NCI-H748 treated with DMSO at 0.1 percent for 48 hours (cell line): Measurements from ENCODE around the gene BBOF1.

Source experiments
- DNase-seq: peaks from one replicate; lab custom pipeline; 2025; lab: John Stamatoyannopoulos, UW

The BBOF1 gene

GRCh38 chr14:74029136-74029535 lies 10.0 kb downstream of the BBOF1 start:
- DNase-seq = no peak

GRCh38 chr14:74034572-74034971 lies 15.4 kb downstream of the BBOF1 start:
- DNase-seq = no peak

GRCh38 chr14:74035556-74035955 lies 16.4 kb downstream of the BBOF1 start:
- no peak for DNase-seq

DNA sequence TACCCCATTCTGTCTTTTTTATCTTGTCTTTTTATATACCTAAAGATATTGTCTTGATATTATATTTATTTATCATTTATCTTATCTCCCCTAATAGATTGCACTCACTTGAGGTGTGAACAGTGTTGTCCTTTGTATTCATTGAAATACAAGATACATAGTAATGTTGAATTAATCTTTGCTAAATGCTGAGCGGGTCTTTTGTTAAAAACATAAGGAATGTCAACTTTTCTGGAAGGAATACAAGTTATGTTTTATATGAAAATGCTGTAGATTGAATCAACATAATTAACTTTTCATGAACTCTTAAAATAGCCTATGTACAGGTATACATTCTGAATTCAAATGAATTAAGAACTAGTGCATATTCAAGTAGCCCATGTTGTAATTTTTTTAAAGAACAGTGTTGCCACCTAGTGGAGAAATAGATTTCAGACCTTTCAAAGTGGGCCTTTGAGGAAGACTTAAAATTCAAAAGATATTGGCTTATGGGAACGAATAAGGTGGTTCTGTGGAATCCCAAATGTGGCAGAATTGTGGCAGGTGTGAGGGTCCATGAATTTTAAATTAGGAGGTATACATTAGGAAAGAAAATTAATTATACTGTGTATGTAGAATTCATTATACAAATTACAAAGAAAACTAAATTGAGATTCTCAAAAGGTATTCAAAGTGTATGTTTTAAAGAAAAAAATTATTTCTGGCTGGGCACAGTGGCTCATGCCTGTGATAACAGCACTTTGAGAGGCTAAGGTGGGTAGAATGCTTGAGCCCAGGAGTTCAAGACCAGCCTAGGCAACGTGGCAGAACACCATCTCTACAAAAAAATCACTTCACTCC lies 19.1 kb downstream of the BBOF1 start:
- DNase-seq = peak; percentile 47

DNA sequence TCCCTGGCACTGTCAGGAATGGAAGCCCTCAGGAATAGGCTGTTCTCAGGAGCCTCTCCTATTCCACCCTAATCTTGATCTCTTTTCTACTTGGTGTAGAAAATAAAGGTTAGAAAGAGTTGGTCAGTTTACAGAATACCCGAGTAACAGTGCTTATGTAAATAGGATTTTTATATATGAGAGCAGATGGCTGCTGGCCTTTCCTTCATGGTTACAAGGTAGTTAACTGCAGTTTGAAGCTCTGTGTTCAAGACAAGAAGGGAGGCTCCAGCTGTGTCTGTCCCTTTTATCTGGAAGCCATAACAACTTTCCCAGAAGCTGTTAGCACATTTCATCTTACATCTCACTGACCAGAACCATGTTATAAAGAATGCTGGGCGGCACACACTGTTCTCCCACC lies 23.1 kb downstream of the BBOF1 start:
- DNase-seq = no peak

DNA sequence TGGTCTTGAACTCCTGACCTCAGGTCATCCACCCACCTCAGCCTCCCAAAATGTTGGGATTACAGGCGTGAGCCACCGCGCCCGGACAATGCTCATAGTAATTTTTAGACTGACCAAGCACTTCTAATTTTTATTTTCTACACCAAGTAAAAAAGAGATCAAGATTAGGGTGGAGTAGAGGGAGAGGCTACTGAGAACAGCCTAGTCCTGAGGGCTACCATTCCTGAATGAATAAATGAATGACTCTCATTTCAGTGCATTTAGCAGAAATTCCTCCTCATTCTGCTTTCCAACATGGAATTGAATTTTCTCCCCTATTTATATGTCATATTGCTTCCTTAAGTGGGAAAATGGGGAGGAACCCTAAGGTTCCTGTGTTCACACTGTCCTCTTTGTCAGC lies 26.4 kb downstream of the BBOF1 start:
- DNase-seq = no peak

DNA sequence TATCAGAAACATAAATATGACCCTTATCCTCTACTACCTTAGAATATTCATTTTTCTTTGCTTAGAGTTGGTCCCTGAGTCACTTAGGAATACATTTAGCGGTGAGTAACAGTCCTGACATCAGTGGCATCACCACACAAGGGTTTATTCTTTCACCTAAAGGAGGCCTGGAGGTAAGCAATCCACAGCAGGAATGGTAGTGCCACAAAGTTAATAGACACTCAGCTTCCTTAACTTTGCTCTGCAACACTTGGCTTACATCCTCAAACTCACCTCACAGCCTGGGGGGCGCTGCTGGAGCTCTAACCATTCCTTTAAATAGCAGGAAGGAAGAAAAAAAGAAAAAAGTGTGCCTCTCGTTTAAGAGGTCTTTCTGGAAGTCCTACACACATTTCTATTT lies 29.1 kb downstream of the BBOF1 start:
- no peak for DNase-seq

DNA sequence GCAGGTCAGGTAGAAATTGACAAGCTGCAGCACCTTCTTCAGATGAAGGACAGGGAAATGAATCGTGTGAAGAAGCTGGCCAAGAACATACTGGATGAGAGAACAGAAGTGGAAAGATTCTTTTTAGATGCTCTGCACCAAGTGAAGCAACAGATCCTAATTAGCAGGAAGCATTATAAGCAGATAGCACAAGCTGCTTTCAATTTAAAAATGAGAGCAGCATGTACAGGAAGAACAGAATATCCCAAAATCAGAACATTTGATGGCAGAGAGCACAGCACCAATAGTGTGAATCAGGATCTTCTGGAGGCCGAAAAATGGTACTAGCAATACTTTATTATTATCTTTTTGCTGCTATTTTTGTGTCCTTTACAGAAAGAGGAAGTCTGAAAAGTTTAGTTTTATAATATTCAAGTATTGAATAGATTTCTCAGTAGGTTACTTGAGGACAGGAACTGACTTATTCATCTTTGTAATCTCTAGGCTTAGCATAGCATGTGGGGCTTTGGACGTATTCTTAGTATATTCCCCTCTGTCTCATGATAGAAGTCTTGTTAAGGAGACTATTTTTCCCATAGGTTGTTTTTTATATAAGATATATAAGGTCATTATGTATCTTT lies 30.8 kb downstream of the BBOF1 start:
- no peak for DNase-seq

- DNase-seq = no peak
Measured at GRCh38 chr14:74062809-74063150, 43.6 kb downstream of the BBOF1 start.

- DNase-seq = no peak
Measured at GRCh38 chr14:74064426-74064825, 45.3 kb downstream of the BBOF1 start.

GRCh38 chr14:74064883-74065282 lies 45.7 kb downstream of the BBOF1 start:
- no peak for DNase-seq

DNA sequence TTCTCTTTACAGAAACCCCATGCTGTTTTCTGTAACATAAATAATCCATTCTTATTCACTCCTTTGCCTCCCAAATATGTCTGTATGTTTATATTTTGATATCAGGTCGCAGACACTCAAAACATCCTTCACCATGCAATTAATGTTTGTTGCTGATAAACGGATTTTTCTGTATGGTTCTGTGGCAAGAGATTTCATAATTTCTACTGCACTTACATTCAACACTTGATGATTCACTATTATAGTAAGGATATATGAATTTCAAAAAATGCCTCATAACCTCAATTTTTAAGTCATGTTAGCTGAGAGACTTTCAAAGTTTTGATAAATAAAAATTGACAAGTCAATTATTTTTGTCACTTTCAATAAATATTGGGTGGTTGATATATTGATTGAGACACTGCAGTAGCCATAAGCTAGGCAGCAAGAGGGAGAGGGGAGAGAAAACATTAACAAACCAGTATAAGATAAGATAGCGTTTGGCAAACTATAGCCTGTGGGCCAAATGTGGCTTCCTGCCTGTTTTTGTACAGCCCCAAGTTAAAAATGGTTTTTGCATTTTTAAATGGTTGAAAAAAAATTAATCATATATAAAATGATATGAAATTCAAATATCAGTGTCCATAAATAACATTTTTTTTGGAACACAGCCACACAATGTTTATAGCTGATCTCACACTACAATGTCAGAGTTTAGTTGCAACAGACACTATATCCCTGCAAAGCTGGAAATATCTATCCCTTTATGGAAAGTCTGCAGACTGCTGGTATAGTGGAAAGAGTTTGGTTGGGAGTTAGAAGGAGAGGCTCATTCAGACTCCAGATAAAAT lies 46.8 kb downstream of the BBOF1 start:
- DNase-seq = no peak

- DNase-seq = no peak
Measured at GRCh38 chr14:74077401-74077800, 58.3 kb downstream of the BBOF1 start.

- DNase-seq = no peak
Measured at GRCh38 chr14:74080820-74081460, 61.8 kb downstream of the BBOF1 start.

GRCh38 chr14:74081491-74081890 lies 62.3 kb downstream of the BBOF1 start:
- no peak for DNase-seq

DNA sequence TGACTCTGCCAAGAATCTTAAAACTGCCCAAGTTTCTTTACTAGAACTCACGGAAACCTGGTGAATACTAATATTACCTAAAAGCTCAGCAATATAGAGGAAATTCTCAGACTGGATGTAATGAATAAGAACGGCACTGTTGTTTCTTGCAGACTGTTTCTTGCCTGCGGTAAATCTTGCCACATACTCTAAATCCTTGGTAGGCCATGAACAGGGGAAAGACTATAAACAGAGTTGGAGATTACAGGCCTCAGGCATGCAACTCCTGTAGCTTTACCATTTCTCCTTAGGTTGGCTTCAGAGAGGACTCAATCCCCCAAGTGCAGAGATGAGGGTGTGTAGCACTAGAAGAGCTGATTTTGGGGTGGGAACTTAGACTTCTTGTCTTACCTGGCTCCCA lies 64.0 kb downstream of the BBOF1 start:
- DNase-seq = no peak

GRCh38 chr14:74083784-74084276 lies 64.7 kb downstream of the BBOF1 start:
- DNase-seq = peak; percentile 32

DNA sequence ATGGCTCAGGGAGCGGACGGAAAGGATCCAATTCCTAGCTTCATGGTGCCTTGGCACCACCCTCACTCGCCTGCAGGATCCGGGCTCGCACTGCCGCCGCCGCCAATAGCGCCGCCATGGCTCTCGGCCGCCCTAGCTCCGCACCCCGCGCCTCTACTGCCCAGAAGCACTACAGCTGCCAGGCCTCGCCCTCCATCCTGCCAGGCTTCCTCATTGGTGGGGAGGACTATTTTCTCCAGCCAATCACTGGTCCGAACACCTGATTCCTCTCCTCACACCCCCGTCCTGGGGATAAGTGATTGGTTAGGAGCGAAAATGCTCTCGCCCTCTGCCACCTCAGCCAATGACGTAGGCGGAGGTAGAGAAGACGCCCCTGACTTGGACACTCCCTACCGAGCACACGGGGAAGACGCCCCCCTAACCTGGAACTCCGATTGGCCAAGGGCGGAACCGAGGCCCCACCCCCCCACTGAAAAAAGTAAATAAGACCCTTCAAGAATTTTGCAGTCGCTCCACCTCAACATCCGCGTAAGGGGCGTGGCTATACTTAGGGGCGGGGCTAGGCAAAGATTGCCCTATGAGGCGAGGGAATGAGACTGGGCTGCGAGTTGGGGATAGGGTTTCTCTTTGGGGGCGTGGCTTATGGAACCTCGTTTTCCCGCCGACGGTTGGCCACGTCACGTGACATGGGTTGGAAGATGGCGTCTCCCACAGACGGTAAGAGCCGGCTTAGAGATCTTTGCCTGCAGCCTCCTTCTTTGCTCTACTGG lies 65.3 kb downstream of the BBOF1 start, which contains the start of the genes ALDH6A1 and LIN52:
TSS of gene ALDH6A1 (minus strand) at position 177 of the 770 bp plus-strand sequence. CDS start at position 118, 59 bp downstream.
TSS of gene LIN52 (plus strand) at position 680 of the 770 bp plus-strand sequence. CDS start at position 699, 19 bp downstream.
- DNase-seq = peak; percentile 100

DNA sequence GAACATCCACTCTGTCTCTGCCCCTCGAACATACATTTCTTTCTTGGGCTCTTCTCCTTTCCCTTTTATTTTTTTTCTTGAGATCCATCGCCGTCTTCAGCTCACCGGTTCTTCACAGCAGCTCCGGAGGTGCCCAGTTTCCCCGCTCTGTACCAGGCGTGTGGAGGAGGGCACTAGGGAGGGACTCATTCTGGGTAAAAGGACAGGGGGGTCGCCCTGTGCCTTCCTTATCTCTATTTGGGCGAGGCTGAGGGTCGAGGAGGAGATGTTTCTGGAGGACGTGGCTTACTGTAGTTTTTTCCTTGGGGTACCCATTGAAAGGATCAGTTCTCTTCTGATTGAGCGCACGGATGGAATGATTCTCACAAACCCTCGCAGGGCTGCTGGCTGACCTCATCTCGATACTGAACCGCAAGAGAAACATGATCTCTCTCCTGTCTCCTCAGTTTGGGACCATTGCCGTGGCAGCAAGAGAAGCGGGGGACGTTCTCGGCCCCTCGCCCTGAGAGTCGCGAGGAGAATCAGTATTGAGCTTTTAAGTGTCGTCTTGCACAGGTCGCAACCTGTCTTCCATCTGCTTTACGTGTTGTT lies 66.0 kb downstream of the BBOF1 start:
- DNase-seq = peak; percentile 10

DNA sequence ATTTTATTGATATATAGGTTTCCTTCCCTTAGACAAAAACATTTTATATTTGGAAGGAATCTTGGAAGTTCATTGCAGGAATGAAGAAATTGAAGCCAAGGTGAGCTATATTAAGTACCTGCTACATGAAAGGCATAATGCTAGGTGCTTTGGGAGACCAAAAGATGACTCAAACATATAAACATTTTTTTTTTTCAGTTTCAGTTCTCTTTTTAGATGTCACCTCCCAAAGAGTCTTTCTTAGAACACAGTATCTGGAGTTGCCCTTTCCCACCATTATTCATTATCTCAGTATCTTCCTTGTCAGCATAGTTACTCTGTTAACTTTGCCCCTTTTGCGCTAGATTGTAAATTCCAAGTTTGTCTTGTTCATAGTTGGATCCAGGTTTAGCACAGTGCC lies 66.7 kb downstream of the BBOF1 start:
- no peak for DNase-seq
